ENCODE measurements around the gene GPNMB.

DNA sequence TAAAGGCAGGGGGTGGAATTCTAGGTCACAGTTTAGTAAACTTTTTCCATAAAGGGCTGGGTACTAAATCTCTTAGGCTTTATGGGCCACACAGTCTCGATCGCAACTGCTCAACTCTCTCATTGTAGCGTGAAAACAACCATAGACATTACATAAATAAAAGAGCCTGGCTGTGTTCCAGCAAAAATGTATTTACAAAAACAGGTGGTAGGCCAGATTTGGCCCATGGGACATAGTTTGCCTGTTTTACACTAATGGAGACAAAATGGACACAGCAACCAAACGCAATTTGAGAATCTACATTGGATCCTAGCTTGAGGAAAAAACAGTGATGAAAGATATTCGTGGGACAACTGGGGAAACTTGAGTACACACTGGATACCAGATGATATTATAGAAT is 29.3 kb downstream of the GPNMB start:
- TF ChIP-seq POLR2A (IDR thresholded peaks at IDR 0.05) (no peak), POLR2AphosphoS5 (IDR thresholded peaks at IDR 0.05) (no peak)
- TF ChIP-seq, protein P1, sequence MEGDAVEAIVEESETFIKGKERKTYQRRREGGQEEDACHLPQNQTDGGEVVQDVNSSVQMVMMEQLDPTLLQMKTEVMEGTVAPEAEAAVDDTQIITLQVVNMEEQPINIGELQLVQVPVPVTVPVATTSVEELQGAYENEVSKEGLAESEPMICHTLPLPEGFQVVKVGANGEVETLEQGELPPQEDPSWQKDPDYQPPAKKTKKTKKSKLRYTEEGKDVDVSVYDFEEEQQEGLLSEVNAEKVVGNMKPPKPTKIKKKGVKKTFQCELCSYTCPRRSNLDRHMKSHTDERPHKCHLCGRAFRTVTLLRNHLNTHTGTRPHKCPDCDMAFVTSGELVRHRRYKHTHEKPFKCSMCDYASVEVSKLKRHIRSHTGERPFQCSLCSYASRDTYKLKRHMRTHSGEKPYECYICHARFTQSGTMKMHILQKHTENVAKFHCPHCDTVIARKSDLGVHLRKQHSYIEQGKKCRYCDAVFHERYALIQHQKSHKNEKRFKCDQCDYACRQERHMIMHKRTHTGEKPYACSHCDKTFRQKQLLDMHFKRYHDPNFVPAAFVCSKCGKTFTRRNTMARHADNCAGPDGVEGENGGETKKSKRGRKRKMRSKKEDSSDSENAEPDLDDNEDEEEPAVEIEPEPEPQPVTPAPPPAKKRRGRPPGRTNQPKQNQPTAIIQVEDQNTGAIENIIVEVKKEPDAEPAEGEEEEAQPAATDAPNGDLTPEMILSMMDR (IDR thresholded peaks at IDR 0.05) = no peak

Measured in prostate gland (tissue), 2 donors.